Measurements from ENCODE around the gene EML2.
"Not testable (repeated sequence)": the region's sequence is repeated elsewhere in the genome, so short reads cannot be mapped to it uniquely, and the experiment has no call there.

EML2 gene, protein sequence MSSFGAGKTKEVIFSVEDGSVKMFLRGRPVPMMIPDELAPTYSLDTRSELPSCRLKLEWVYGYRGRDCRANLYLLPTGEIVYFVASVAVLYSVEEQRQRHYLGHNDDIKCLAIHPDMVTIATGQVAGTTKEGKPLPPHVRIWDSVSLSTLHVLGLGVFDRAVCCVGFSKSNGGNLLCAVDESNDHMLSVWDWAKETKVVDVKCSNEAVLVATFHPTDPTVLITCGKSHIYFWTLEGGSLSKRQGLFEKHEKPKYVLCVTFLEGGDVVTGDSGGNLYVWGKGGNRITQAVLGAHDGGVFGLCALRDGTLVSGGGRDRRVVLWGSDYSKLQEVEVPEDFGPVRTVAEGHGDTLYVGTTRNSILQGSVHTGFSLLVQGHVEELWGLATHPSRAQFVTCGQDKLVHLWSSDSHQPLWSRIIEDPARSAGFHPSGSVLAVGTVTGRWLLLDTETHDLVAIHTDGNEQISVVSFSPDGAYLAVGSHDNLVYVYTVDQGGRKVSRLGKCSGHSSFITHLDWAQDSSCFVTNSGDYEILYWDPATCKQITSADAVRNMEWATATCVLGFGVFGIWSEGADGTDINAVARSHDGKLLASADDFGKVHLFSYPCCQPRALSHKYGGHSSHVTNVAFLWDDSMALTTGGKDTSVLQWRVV

GRCh38 chr19:45638930-45639729 is at the start of gene EML2:
EML2 (minus strand) TSS chr19:45639397; CDS start chr19:45639376, 21 bp downstream.
- DNase-seq (ENCODE audit: low read depth in 2 of 2) = peak in 1 of 2 donors; percentile 38
- TF ChIP-seq, protein P1, sequence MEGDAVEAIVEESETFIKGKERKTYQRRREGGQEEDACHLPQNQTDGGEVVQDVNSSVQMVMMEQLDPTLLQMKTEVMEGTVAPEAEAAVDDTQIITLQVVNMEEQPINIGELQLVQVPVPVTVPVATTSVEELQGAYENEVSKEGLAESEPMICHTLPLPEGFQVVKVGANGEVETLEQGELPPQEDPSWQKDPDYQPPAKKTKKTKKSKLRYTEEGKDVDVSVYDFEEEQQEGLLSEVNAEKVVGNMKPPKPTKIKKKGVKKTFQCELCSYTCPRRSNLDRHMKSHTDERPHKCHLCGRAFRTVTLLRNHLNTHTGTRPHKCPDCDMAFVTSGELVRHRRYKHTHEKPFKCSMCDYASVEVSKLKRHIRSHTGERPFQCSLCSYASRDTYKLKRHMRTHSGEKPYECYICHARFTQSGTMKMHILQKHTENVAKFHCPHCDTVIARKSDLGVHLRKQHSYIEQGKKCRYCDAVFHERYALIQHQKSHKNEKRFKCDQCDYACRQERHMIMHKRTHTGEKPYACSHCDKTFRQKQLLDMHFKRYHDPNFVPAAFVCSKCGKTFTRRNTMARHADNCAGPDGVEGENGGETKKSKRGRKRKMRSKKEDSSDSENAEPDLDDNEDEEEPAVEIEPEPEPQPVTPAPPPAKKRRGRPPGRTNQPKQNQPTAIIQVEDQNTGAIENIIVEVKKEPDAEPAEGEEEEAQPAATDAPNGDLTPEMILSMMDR (IDR thresholded peaks at IDR 0.05; ENCODE audit: low read depth, low read length) = peak; percentile 9

GRCh38 chr19:45687599-45687998 is 48.4 kb upstream of the EML2 start:
- no peak for DNase-seq (ENCODE audit: low read depth in 2 of 2)
- TF ChIP-seq, protein P1 (IDR thresholded peaks at IDR 0.05; ENCODE audit: low read depth, low read length) = no peak

More at GRCh38 chr19:45638930-45639729, at the start of gene EML2:
- H3K4me3 ChIP-seq (replicated peaks in 1 of 2; ENCODE audit: low read depth in 2 of 2, low read length in 2 of 2) = peak within 1 kb of the TSS; percentile 62 to 65

DNA sequence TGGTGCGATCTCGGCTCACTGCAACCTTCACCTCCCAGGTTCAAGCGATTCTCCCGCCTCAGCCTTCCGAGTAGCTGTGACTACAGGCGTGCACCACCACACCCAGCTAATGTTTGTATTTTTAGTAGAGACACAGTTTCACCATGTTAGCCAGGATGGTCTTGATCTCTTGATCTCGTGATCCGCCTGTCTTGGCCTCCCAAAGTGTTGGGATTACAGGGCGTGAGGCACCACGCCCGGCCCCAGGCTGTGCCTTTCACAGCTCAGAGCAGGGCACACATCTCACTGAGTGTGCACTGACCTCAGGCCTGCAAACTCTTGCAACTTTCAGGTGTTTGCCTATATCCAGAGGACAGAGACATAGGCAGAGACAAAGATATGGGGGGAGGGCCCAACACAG is 45.8 kb upstream of the EML2 start:
- DNase-seq (ENCODE audit: low read depth in 2 of 2); H3K4me3 ChIP-seq (replicated peaks in 1 of 2; ENCODE audit: low read depth in 2 of 2, low read length in 2 of 2): not testable (repeated sequence)

More at GRCh38 chr19:45687599-45687998, 48.4 kb upstream of the EML2 start:
- H3K4me3 ChIP-seq (replicated peaks in 1 of 2; ENCODE audit: low read depth in 2 of 2, low read length in 2 of 2) = no peak overlapping the region

GRCh38 chr19:45682908-45683307 is 43.7 kb upstream of the EML2 start:
- DNase-seq (ENCODE audit: low read depth in 2 of 2) = no peak
- no peak overlapping the region for H3K4me3 ChIP-seq (replicated peaks in 1 of 2; ENCODE audit: low read depth in 2 of 2, low read length in 2 of 2)
- TF ChIP-seq, protein P1 (IDR thresholded peaks at IDR 0.05; ENCODE audit: low read depth, low read length) = no peak

DNA sequence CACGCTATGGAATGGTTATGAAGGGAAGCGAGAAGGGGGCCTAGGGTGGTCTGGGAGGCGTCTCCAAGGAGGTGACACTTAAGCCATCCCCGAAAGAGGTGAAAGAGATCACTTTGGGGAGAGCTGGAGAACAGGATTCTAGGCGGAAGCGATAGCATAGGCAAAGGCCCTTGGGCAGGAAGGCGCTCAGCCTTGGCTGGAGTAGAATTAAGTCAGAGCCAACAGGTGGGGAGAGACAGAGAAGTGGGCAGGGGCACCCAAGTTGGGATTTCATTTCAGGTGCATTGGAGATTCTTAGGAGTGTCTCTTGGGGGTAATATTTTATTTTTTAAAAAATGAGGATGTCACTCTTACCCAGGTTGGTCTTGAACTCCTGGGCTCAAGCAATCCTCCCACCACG is 42.9 kb upstream of the EML2 start:
- DNase-seq (ENCODE audit: low read depth in 2 of 2) = no peak
- TF ChIP-seq, protein P1 (IDR thresholded peaks at IDR 0.05; ENCODE audit: low read depth, low read length) = no peak
- no peak overlapping the region for H3K4me3 ChIP-seq (replicated peaks in 1 of 2; ENCODE audit: low read depth in 2 of 2, low read length in 2 of 2)

GRCh38 chr19:45681391-45682015 is 42.3 kb upstream of the EML2 start:
- H3K4me3 ChIP-seq (replicated peaks in 1 of 2; ENCODE audit: low read depth in 2 of 2, low read length in 2 of 2) = peak overlapping the region; percentile 22 to 46
- TF ChIP-seq, protein P1 (IDR thresholded peaks at IDR 0.05; ENCODE audit: low read depth, low read length) = peak; percentile 81
- DNase-seq (ENCODE audit: low read depth in 2 of 2) = peak; percentile 83 to 86

All from cardiac fibroblast (primary cell).